ENCODE results near the gene SNRPB.

Gene SNRPB

GRCh38 chr20:2459981-2460751 is 10.4 kb downstream of the SNRPB start:
- Histone ChIP-seq H3K27ac (ENCODE audit: low read depth, low read length) (no peak overlapping the region), H3K9me3 (ENCODE audit: control insufficient read depth in 1 of 2, low read length in 2 of 2) (no peaks in the 10 kb centered on the region), H3K4me3 (ENCODE audit: low read depth in 1 of 2, low read length in 2 of 2) (no peak overlapping the region), H3K36me3 (ENCODE audit: control insufficient read depth in 1 of 2, insufficient read depth in 2 of 2, low read length in 2 of 2) (peaks cover 46 to 63% of the 10 kb centered on the region in 2 donors), H3K4me1 (ENCODE audit: control insufficient read depth in 1 of 2, insufficient read depth in 2 of 2, low read length in 2 of 2) (no peaks in the 10 kb centered on the region), H3K9ac (ENCODE audit: low read depth in 1 of 2, low read length in 2 of 2) (no peak overlapping the region), H3K27me3 (ENCODE audit: control insufficient read depth in 1 of 2, insufficient read depth in 2 of 2, low read length in 2 of 2) (no peaks in the 10 kb centered on the region)

GRCh38 chr20:2458919-2459499 is 11.6 kb downstream of the SNRPB start:
- Histone ChIP-seq H3K36me3 (ENCODE audit: control insufficient read depth in 1 of 2, insufficient read depth in 2 of 2, low read length in 2 of 2) (peaks cover 36 to 51% of the 10 kb centered on the region in 2 donors), H3K9ac (ENCODE audit: low read depth in 1 of 2, low read length in 2 of 2) (no peak overlapping the region), H3K9me3 (ENCODE audit: control insufficient read depth in 1 of 2, low read length in 2 of 2) (no peaks in the 10 kb centered on the region)

GRCh38 chr20:2455771-2456497 is 14.7 kb downstream of the SNRPB start:
- Histone ChIP-seq H3K4me1 (ENCODE audit: control insufficient read depth in 1 of 2, insufficient read depth in 2 of 2, low read length in 2 of 2) (no peaks in the 10 kb centered on the region), H3K9me3 (ENCODE audit: control insufficient read depth in 1 of 2, low read length in 2 of 2) (no peaks in the 10 kb centered on the region), H3K9ac (ENCODE audit: low read depth in 1 of 2, low read length in 2 of 2) (no peak overlapping the region), H3K36me3 (ENCODE audit: control insufficient read depth in 1 of 2, insufficient read depth in 2 of 2, low read length in 2 of 2) (peaks cover 7 to 21% of the 10 kb centered on the region in 2 donors), H3K27me3 (ENCODE audit: control insufficient read depth in 1 of 2, insufficient read depth in 2 of 2, low read length in 2 of 2) (no peaks in the 10 kb centered on the region), H3K27ac (ENCODE audit: low read depth, low read length) (no peak overlapping the region), H3K4me3 (ENCODE audit: low read depth in 1 of 2, low read length in 2 of 2) (no peak overlapping the region)

More at GRCh38 chr20:2458919-2459499, 11.6 kb downstream of the SNRPB start:
- Histone ChIP-seq H3K27ac (ENCODE audit: low read depth, low read length) (no peak overlapping the region), H3K4me3 (ENCODE audit: low read depth in 1 of 2, low read length in 2 of 2) (no peak overlapping the region), H3K4me1 (ENCODE audit: control insufficient read depth in 1 of 2, insufficient read depth in 2 of 2, low read length in 2 of 2) (no peaks in the 10 kb centered on the region), H3K27me3 (ENCODE audit: control insufficient read depth in 1 of 2, insufficient read depth in 2 of 2, low read length in 2 of 2) (no peaks in the 10 kb centered on the region)

- Histone ChIP-seq H3K36me3 (ENCODE audit: control insufficient read depth in 1 of 2, insufficient read depth in 2 of 2, low read length in 2 of 2) (no peaks in the 10 kb centered on the region), H3K9ac (ENCODE audit: low read depth in 1 of 2, low read length in 2 of 2) (no peak overlapping the region), H3K27ac (ENCODE audit: low read depth, low read length) (no peak overlapping the region), H3K27me3 (ENCODE audit: control insufficient read depth in 1 of 2, insufficient read depth in 2 of 2, low read length in 2 of 2) (no peaks in the 10 kb centered on the region), H3K4me3 (ENCODE audit: low read depth in 1 of 2, low read length in 2 of 2) (no peak overlapping the region), H3K9me3 (ENCODE audit: control insufficient read depth in 1 of 2, low read length in 2 of 2) (no peaks in the 10 kb centered on the region), H3K4me1 (ENCODE audit: control insufficient read depth in 1 of 2, insufficient read depth in 2 of 2, low read length in 2 of 2) (no peaks in the 10 kb centered on the region)
Measured at GRCh38 chr20:2453792-2454191, 16.8 kb downstream of the SNRPB start.

- no peak overlapping the region for H3K9ac ChIP-seq (ENCODE audit: low read depth in 1 of 2, low read length in 2 of 2)
- H3K36me3 ChIP-seq (ENCODE audit: control insufficient read depth in 1 of 2, insufficient read depth in 2 of 2, low read length in 2 of 2), result no peaks in the 10 kb centered on the region
- H3K4me3 ChIP-seq (ENCODE audit: low read depth in 1 of 2, low read length in 2 of 2), result no peak overlapping the region
- H3K4me1 ChIP-seq (ENCODE audit: control insufficient read depth in 1 of 2, insufficient read depth in 2 of 2, low read length in 2 of 2), result no peaks in the 10 kb centered on the region
- no peaks in the 10 kb centered on the region for H3K27me3 ChIP-seq (ENCODE audit: control insufficient read depth in 1 of 2, insufficient read depth in 2 of 2, low read length in 2 of 2)
- H3K9me3 ChIP-seq (ENCODE audit: control insufficient read depth in 1 of 2, low read length in 2 of 2), result no peaks in the 10 kb centered on the region
- H3K27ac ChIP-seq (ENCODE audit: low read depth, low read length), result no peak overlapping the region
Measured at GRCh38 chr20:2451939-2452732, 18.5 kb downstream of the SNRPB start.

GRCh38 chr20:2451422-2451821 is 19.2 kb downstream of the SNRPB start:
- Histone ChIP-seq H3K27me3 (ENCODE audit: control insufficient read depth in 1 of 2, insufficient read depth in 2 of 2, low read length in 2 of 2) (no peaks in the 10 kb centered on the region), H3K4me3 (ENCODE audit: low read depth in 1 of 2, low read length in 2 of 2) (no peak overlapping the region), H3K9me3 (ENCODE audit: control insufficient read depth in 1 of 2, low read length in 2 of 2) (no peaks in the 10 kb centered on the region), H3K36me3 (ENCODE audit: control insufficient read depth in 1 of 2, insufficient read depth in 2 of 2, low read length in 2 of 2) (no peaks in the 10 kb centered on the region), H3K27ac (ENCODE audit: low read depth, low read length) (no peak overlapping the region), H3K9ac (ENCODE audit: low read depth in 1 of 2, low read length in 2 of 2) (no peak overlapping the region), H3K4me1 (ENCODE audit: control insufficient read depth in 1 of 2, insufficient read depth in 2 of 2, low read length in 2 of 2) (no peaks in the 10 kb centered on the region)

- Histone ChIP-seq H3K4me3 (ENCODE audit: low read depth in 1 of 2, low read length in 2 of 2) (no peak overlapping the region), H3K27me3 (ENCODE audit: control insufficient read depth in 1 of 2, insufficient read depth in 2 of 2, low read length in 2 of 2) (no peaks in the 10 kb centered on the region)
Measured at GRCh38 chr20:2449386-2449785, 21.2 kb downstream of the SNRPB start.

GRCh38 chr20:2446845-2447244 is 23.7 kb downstream of the SNRPB start:
- H3K9ac ChIP-seq (ENCODE audit: low read depth in 1 of 2, low read length in 2 of 2), result no peak overlapping the region
- no peaks in the 10 kb centered on the region for H3K4me1 ChIP-seq (ENCODE audit: control insufficient read depth in 1 of 2, insufficient read depth in 2 of 2, low read length in 2 of 2)
- no peaks in the 10 kb centered on the region for H3K27me3 ChIP-seq (ENCODE audit: control insufficient read depth in 1 of 2, insufficient read depth in 2 of 2, low read length in 2 of 2)
- no peak overlapping the region for H3K4me3 ChIP-seq (ENCODE audit: low read depth in 1 of 2, low read length in 2 of 2)
- no peaks in the 10 kb centered on the region for H3K9me3 ChIP-seq (ENCODE audit: control insufficient read depth in 1 of 2, low read length in 2 of 2)
- no peaks in the 10 kb centered on the region for H3K36me3 ChIP-seq (ENCODE audit: control insufficient read depth in 1 of 2, insufficient read depth in 2 of 2, low read length in 2 of 2)
- no peak overlapping the region for H3K27ac ChIP-seq (ENCODE audit: low read depth, low read length)

More at GRCh38 chr20:2449386-2449785, 21.2 kb downstream of the SNRPB start:
- Histone ChIP-seq H3K27ac (ENCODE audit: low read depth, low read length) (no peak overlapping the region), H3K9ac (ENCODE audit: low read depth in 1 of 2, low read length in 2 of 2) (no peak overlapping the region), H3K9me3 (ENCODE audit: control insufficient read depth in 1 of 2, low read length in 2 of 2) (no peaks in the 10 kb centered on the region), H3K4me1 (ENCODE audit: control insufficient read depth in 1 of 2, insufficient read depth in 2 of 2, low read length in 2 of 2) (no peaks in the 10 kb centered on the region), H3K36me3 (ENCODE audit: control insufficient read depth in 1 of 2, insufficient read depth in 2 of 2, low read length in 2 of 2) (no peaks in the 10 kb centered on the region)

GRCh38 chr20:2431185-2431584 is 39.4 kb downstream of the SNRPB start:
- H3K36me3 ChIP-seq (ENCODE audit: control insufficient read depth in 1 of 2, insufficient read depth in 2 of 2, low read length in 2 of 2), result no peaks in the 10 kb centered on the region
- H3K27me3 ChIP-seq (ENCODE audit: control insufficient read depth in 1 of 2, insufficient read depth in 2 of 2, low read length in 2 of 2), result peaks cover 0 to 2% of the 10 kb centered on the region in 2 donors
- H3K4me1 ChIP-seq (ENCODE audit: control insufficient read depth in 1 of 2, insufficient read depth in 2 of 2, low read length in 2 of 2), result no peaks in the 10 kb centered on the region
- no peaks in the 10 kb centered on the region for H3K9me3 ChIP-seq (ENCODE audit: control insufficient read depth in 1 of 2, low read length in 2 of 2)
- H3K9ac ChIP-seq (ENCODE audit: low read depth in 1 of 2, low read length in 2 of 2), result no peak overlapping the region
- no peak overlapping the region for H3K4me3 ChIP-seq (ENCODE audit: low read depth in 1 of 2, low read length in 2 of 2)
- H3K27ac ChIP-seq (ENCODE audit: low read depth, low read length), result no peak overlapping the region

Measured in duodenal mucosa (tissue), 2 donors.